ENCODE measurements around the gene MRGPRX1. TPM values are rescaled to one million over a fixed set of nuclear protein-coding genes. Genes with fewer than 3 reads are reported as not detected.

MRGPRX1 gene
- total RNA-seq: not detected in 2 replicates

GRCh38 chr11:18939314-18939713 lies at the start of gene MRGPRX1:
Gene MRGPRX1, minus strand, starts transcription at chr11:18939414. Its CDS starts 4,630 bp downstream, at chr11:18934784.

Other genes with a start within 250 kb of the MRGPRX1 start
- 0.47 and 0.60 TPM in 2 replicates for gene TMEM86A, start 240.6 kb downstream of the MRGPRX1 start, total RNA-seq
- not detected in 2 replicates for gene IGSF22, start 213.2 kb downstream of the MRGPRX1 start, total RNA-seq
- not detected in 2 replicates for gene PTPN5, start 147.6 kb downstream of the MRGPRX1 start, total RNA-seq
- gene MRGPRX2, start 121.3 kb upstream of the MRGPRX1 start, total RNA-seq: 0.16 TPM in 1 of 2 replicates, not detected in the other
- gene ZDHHC13, start 177.8 kb upstream of the MRGPRX1 start, total RNA-seq: 9.1 and 12.5 TPM in 2 replicates